Globus pallidus (tissue), 1 donor: Measurements from ENCODE around the gene DKK1.
"Not testable (repeated sequence)": the region's sequence is repeated elsewhere in the genome, so short reads cannot be mapped to it uniquely, and the experiment has no call there.

Experiments
- DNase-seq: peaks from one replicate; pipeline ENCODE4 v3.0.0-alpha.2; 2015; ENCODE audit warnings: low spot score

Gene DKK1

DNA sequence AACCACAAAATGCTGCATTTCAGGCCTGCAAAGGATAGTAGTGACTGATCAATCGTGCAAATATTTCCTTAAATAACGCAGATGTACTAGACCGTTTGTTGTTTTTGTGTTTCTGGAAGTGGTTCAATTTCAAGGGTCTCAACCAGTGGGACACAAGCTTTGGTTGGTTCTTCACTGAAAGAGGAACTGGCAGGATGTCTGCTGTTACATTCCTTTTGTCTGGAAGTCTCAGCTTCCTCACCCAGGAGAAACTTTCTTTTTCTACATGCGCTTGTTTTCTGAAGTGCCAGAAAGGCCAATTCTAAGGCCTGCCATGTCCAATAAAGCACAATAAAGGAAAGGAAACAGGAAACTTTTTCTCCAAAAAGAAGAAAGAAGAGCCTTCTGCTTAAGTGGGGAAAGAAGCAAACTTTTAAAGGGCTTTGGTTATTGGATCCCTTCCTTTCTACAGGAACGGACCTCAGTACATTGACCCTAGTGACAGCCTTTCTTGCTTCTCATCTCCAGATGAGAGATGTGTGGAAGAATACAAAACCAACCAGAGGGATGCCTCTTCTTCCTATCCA lies 4.1 kb downstream of the DKK1 start:
- no peak for DNase-seq

DNA sequence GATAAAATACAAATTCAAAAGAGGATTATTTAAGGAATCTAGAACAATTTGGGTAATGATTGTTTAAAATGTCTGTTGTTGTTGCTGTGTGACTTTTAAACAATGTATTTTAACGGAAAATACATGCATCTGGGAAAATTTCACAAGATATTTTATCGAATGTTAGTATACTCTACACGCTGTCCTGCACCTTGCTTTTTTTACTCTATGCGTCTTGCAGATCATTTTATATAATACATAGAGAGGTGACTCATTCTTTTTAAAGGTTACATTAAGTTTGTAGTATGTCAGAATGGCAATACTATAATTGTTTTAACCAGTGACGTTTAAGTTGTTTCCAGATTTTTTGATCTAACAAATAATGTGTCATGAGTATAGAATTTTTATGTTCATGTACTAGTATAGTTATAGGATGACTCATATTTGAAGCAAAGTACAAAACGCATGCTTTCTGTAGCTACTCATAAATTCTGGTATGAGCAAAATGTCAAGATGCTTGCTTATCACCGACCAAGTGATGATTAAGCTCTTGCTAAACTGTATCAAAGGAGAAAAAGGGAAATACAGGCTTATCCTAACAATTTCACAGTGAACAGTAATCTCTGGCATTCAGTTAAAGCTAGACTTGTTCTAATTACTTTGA lies 4.9 kb downstream of the DKK1 start:
- no peak for DNase-seq

DNA sequence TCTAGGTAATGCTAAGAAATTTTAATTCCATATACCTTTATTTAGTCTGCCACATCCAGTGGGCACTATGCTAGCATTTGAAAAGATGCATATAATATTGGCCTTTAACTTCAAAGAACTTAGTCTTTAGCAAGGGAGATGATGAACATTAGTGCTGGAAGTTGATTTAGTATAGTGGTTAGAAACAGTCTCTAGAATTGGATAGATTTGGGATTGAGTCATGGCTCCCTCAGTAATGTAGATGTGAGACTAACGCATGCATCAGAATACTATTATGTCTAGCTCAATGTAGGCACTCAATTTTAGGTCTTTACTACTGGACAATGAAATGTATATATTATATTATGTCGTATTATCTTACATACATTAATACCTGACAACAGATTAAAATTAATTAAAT lies 5.8 kb downstream of the DKK1 start:
- DNase-seq = no peak

DNA sequence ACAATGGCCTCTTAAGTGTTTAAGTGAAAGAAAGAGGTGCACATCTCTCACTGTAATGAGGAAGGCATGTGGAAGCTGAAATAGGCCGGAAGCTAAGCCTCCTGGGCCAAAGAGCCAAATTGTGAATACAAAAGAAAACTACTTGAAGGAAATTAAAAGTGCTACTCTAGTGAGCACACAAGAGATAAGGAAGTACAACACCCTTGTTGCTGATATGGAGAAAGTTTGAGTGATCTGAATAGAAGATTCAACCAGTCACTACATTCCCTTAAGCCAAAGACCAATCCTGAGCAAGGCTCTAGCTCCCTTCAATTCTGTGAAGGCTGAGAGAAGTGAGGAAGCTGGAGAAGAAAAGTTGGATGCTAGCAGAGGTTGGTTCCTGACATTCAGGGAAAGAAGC lies 8.2 kb downstream of the DKK1 start:
- DNase-seq = no peak

DNA sequence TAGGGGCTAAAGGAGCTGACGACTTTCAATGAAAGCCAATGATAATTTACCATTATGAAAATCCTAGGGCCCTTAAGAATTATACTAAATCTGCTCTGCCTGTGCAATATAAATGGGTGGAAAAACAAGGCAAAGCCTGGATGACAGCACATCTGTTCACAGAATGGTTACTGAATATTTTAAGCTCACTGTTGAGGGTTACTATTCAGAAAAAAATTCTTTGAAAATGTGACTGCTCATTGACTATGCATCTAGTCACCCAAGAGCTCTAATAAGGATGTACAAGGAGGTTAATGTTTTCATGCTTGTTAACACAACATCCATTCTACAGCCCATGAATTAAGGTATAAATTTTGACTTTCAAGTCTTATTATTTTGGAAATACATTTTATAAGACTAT lies 8.9 kb downstream of the DKK1 start:
- no peak for DNase-seq

DNA sequence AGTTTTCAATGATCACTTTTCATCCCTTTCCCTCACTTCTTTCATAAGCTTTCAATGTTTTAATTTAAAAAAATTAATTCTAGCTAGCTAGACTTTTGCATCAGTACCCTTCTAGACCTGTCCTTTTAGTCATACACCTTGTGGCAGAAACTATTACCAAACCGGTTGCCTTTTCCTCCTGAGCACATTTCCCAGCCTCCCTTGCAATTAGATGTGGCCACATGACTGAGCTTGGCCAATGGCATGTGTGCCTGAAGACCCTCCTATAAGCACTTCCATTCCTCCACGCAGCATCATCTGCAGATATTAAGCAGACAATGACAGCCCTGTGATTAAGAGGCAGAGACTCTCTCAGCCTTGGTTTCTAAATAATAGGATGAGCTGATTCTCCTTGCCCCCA lies 12.3 kb downstream of the DKK1 start:
- DNase-seq = no peak

DNA sequence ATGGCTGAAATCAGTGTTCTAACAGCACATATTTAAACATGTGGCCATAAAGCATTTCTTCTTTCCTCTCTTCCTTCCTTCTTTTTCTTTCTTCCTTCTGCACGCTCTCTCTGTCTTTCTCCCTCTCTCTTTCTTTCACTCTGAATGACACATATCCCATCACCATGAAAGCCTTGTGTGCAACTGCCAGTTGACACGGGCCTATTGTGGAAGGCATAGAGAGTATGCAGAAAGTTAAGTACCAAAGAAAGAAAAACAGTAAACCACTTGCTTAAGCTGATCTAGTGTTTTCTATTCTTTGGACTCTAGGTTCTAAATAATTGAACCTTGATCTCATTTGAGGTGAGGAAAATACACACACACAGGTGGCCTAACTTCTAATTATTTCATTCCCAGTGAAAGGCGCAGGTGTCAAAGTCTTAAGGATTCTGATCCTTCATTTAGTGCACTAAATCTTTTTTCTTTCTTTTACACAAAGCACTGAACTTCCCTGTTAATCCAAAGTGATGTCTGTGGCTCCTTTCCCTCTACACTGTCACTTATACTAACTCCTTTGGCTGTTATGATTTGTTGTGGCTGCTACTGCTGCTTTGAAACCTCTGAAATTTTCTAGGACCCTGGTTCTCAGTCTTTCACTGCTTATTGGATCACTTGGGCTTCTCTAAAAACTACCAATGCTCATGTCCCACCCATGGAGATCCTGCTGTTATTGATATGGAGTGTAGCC lies 17.7 kb downstream of the DKK1 start:
- no peak for DNase-seq

DNA sequence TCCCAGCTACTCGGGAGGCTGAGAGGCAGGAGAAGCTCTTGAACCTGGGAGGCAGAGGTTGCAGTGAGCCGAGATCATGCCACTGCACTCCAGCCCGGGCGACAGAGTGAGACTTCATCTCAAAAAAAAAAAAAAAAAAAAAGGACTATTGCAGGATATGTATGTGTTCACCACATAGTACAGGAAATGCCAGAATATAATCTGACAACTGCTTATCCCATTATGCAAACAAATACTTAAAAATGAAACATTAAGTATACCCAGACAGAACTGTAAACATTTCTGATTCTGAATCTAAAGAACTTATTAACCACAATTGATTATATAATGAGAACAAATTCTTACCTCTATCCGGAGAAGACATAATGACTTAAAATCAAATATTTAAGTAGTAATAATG lies 18.7 kb downstream of the DKK1 start:
- DNase-seq = no peak

DNA sequence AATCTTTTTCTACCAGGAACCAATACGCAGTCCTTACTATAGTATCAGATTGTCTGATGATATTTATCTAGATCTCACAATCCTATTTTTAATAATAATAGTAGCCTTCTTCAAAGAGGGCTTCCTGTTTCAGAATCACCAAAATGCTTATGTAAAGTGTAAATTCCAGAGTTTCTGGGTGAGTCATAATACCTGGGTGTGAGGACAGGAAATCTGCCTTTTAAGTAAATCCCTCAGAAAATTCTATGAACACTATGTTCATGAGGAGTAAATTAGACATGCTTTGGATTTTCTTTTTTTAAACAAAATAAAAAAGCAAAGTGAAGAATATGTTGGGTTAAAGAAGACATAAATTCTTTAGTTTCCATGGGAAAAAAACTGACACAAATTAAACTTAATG lies 20.5 kb downstream of the DKK1 start:
- no peak for DNase-seq

DNA sequence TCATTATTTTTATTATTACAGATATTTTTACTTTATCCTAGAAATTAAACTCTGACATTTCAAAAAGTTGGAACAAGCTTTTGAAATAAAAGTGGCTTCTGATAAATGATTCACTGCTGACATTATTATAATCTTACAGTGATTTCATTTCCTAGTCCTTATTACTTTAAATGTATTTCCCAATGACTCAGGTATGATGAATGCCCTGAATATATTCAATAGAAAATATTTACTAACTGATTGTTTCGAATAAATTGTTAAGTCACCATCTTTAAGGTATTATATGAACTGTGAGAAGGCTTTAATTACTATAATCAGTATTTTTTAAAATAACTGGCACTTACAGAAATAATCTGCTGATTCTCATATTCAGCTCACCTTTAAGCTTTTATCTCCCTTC lies 21.6 kb downstream of the DKK1 start:
- DNase-seq = no peak

DNA sequence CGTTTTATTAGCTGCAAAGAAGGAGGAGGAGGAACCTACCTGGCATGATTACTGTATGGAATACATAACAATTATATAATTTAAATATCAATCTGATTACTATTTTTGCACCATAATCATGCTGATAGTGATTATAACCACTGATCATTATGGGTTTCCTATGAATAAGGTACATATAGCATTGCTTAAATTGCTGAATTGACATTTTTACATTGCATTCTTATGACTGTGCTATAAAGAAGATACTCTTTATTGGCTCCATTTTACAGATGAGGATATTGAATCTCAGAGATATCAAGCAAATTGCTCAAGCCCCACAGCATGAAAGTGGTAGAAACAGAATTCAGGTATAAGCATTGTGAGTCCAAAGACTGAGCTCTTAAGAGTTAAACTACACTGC lies 23.1 kb downstream of the DKK1 start:
- no peak for DNase-seq

DNA sequence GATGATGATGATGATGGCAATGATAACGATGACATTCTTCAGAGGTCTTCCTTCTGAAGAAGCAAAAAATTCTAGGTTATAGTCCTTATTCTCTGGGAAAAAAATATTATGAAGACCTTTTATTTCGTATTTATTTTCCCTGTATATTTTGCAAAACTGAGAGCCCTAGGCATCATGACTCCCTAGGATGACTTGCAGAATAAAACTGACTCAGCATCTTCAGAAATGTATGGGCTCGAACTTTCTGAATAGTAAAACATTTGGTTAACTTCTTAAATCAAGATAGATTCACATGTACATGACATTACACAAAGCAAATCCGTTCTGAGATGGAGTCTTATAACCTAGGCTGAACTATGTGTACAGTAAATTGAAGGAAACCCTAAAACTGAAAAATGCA lies 29.4 kb downstream of the DKK1 start:
- no peak for DNase-seq

DNA sequence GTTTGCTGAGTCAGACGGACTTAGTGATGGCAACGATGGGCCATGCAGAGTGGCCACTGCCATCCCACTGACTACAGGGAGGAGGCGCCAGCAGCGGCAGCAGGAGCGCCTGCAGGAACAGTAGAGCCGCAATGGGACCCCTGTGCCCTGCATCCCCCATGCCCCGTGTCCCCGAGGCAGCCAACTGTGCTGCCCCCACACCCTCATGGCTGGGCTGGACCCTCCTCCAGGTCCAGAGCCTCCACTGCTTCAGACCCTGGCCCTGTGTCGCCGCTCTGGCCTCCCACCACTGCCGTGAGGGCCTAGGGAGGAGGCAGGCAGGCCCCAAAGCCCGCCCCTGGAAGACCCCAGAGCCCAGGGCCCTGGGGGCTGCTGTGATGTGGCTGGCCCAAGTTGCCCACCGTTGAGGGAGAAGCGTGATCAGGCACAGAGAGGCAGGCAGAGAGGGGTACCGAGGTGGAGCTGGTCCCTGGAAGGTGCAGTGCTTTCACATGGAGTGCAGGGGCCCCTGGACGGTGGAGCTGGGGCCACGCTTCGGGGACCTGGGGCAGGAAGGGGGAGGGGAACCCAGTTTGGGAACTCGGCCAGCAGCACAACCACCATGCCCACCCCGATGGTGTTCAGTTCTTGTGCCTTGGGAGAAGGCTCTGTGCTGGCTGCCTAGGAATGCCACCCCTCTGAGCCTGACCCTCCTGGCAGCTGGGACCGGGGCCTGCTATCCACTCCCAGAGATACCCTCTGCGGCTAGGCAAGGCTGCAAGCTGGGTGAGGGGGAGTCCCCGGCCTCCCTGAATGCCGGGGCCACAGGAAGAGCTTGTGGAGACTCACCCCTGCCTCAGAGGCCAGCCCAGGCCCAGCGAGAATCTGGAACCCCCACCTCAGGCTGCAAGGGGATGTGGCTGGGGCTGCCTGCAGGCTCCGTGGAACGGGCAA lies 32.6 kb downstream of the DKK1 start:
- DNase-seq = no peak

DNA sequence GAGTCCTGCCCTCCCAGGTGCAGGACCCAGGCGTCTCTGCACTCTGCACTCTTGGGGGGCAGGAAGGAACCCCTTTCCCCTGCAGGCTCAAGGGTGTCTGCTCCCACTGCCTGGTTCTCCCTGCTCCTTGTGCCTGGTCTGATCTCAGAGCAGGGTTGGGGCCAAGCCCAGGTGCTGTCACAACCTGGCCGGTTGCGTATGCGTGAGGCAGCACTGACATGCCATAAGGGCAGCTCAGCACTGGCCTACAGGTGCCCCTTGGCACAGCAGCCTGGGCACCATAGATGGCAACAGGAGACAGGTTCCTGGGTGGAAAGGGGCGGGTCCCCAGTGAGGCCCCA lies 33.2 kb downstream of the DKK1 start:
- DNase-seq = no peak

DNA sequence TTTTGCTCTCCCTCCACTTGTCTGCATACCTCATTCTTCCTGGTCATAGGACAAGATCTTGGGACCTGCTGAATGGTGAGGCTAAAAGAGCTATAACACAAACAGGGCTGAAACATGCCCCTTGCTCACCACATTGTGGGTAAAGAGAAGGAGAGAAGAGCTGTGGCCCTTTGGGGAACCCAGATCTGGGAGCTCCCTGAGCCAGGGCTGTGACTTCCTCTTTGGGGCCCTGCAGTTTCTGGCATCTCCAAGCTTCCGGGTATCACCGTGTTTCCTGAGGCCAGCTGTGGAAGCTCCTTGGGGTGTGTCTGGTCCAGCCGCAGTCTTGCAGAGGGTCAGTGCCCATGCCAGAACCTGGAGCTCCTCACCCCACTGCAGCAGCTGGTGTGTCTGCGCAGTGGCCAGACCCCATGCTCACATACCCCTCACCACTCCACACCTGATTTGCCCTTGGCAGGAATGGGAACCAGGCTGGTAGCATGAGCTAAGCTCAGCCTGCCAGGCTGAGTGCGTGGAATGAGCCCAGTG lies 34.0 kb downstream of the DKK1 start:
- DNase-seq = no peak

DNA sequence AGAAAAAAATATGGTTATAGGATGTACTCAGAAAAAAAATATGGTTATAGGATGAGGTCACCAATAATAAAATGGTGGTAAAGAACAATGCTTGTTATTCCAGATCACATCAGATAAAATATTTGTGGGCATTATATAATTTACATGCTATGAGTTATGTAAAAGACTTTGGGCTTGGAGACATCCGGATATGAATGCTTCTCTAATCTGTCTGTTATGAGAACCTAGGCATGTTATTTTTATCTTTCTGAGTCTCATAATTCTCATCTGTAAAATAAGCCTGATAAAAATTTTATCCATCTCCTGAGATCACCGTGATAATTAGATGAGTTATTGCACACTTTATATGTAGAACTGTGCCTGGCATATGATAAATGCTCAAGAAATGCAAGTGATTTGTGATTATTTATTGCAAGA lies 37.8 kb downstream of the DKK1 start:
- DNase-seq = no peak

DNA sequence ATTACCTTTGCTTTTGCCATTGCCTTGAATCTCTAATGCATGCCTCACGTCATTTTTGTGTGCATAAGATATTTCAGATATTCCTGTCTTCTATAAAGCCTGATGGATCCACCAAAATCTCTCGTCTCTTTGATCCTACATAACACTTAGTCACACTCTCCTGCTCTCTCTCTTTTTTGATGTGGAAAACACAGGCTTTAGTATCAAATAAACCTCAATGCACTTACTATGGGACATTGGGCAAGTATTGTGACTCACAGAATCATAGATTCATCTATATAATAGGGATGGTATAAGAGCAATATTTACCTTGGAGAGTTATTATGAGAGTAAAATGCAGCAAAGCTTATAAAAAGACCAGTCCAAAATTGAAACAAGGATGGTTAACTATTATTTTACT lies 39.1 kb downstream of the DKK1 start:
- DNase-seq = no peak

DNA sequence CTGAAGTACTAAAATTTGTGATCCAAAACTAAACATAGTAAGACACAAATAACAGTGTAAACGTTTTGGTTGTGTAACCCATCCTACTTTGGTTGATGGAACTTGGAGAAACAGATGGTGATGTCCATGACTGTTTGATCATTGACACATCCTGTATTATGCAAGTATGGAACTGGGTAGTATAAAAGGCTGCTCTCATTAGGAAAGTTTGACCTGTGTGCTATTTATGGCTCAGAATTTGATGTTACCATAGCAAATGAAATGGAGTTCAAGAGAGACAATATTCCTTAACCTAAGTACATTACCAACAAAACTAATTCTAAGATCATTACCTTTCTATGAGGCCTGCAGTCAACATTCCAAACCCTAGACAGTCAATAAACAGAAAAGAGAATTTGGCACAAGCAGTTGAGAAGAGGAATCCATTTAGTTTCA lies 39.9 kb downstream of the DKK1 start:
- no peak for DNase-seq

DNA sequence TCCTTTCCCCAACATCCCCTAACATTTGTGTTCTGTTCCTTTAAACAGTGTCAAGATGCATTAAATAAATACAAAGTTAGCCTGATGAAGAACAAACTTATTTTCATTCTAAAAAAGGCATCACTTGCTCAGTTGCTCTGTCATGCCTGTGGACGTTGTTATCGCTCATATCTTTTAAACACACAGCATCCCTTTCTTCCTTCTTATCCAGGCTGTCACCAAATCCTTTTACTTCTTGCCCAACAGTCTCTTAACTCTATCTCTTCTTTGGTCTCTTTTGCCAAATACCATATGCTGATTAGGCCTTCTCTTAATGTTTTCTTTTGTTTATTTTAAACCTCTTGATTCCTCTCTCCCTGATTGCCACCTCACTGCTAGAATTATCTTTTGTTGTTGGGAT lies 43.9 kb downstream of the DKK1 start:
- DNase-seq = no peak

DNA sequence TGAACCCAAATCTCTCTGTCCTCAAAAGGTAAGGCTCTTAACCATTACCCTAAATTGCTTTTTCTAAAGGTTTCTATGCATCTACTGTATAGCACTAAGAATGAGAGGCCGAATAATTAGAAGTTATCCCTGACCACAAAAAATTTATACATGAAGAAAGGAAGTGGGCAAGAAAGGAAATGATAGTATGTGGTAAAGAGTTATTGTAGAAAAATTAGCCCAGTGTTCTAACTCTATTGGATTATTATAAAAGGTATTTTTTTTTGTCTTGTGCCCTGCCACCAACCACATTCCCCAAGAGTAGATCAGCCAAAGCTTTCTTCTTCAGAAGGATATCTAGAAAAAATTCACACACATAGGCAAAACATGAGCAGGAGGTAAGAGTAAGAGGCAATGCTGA lies 45.4 kb downstream of the DKK1 start:
- DNase-seq = no peak

DNA sequence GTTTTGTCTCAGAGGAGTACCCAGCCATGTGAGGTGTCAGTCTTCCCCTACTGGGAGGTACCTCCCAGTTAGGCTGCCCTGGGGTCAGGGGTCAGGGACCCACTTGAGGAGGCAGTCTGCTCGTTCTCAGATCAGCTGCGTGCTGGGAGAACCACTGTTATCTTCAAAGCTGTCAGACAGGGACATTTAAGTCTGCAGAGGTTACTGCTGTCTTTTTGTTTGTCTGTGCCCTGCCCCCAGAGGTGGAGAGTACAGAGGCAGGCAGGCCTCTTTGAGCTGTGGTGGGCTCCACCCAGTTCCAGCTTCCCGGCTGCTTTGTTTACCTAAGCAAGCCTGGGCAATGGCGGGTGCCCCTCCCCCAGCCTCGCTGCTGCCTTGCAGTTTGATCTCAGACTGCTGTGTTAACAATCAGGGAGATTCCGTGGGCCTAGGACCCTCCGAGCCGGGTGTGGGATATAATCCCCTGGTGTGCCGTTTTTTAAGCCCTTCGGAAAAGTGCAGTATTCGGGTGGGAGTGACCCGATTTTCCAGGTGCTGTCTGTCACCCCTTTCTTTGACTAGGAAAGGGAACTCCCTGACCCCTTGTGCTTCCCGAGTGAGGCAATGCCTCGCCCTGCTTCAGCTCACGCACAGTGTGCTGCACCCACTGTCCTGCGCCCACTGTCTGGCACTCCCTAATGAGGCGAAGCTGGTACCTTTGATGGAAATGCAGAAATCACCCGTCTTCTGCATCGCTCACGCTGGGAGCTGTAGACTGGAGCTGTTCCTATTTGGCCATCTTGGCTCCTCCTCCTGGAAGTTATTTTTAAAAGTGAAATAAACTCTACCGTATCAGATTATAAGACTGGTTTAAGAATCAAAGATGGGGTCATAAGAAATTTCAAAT lies 51.7 kb downstream of the DKK1 start:
- not testable (repeated sequence) for DNase-seq
